ENCODE data around the gene FAM120A. TPM values are rescaled to one million over a fixed set of nuclear protein-coding genes. Genes with fewer than 3 reads are reported as not detected.

Gene FAM120A
- total and polyA plus RNA-seq, 2 of the 13 experiments (the other 11 are each of a cell fraction or from before 2014, with no cell fraction given), result 41.3 to 44.4 TPM

GRCh38 chr9:93592643-93593021 lies 141.1 kb downstream of the FAM120A start (continued):
- TF ChIP-seq HDAC1 (CRISPR knock-in tag; IDR thresholded peaks at IDR 0.05), result no peak
- TF ChIP-seq ZBTB38 (CRISPR knock-in tag; IDR thresholded peaks at IDR 0.05), result no peak
- TF ChIP-seq HIC2 (CRISPR knock-in tag; IDR thresholded peaks at IDR 0.05; ENCODE audit: low read depth), result no peak
- TF ChIP-seq ZZZ3 (CRISPR knock-in tag; IDR thresholded peaks at IDR 0.05; ENCODE audit: borderline replicate concordance), result no peak
- no peak for TF ChIP-seq KLF12 (CRISPR knock-in tag; IDR thresholded peaks at IDR 0.05; ENCODE audit: borderline replicate concordance)
- TF ChIP-seq EZH2 (conservative IDR thresholded peaks at IDR 0.05; ENCODE audit: low read depth, low read length), result no peak
- peak; percentile 44; the same call in 1 of the 2 replicates for TF ChIP-seq ZNF768 (CRISPR knock-in tag; IDR thresholded peaks at IDR 0.05)
- TF ChIP-seq SALL1 (CRISPR knock-in tag; IDR thresholded peaks at IDR 0.05), result peak; percentile 51
- no peak for TF ChIP-seq ZNF18 (CRISPR knock-in tag; IDR thresholded peaks at IDR 0.05; ENCODE audit: insufficient replicate concordance)
- no peak for TF ChIP-seq THAP7 (CRISPR knock-in tag; IDR thresholded peaks at IDR 0.05)
- TF ChIP-seq ZFP37 (CRISPR knock-in tag; IDR thresholded peaks at IDR 0.05; ENCODE audit: borderline replicate concordance), result no peak
- TF ChIP-seq ZNF292 (CRISPR knock-in tag; IDR thresholded peaks at IDR 0.05; ENCODE audit: borderline replicate concordance, low read depth), result peak; percentile 34; the same call in 1 of the 2 replicates
- no peak for TF ChIP-seq CCDC6 (CRISPR knock-in tag; IDR thresholded peaks at IDR 0.05)
- peak; percentile 56; the same call in 1 of the 2 replicates for TF ChIP-seq ZFX (CRISPR knock-in tag; IDR thresholded peaks at IDR 0.05; ENCODE audit: low read depth)
- TF ChIP-seq ZNF296 (CRISPR knock-in tag; conservative IDR thresholded peaks at IDR 0.05), result no peak
- no peak for TF ChIP-seq ZNF430 (CRISPR knock-in tag; IDR thresholded peaks at IDR 0.05)
- TF ChIP-seq SOX6 (IDR thresholded peaks at IDR 0.05), result no peak
- TF ChIP-seq SOX6 (CRISPR knock-in tag; IDR thresholded peaks at IDR 0.05), result no peak
- no peak for TF ChIP-seq ZNF33A (CRISPR knock-in tag; IDR thresholded peaks at IDR 0.05; ENCODE audit: borderline replicate concordance)
- TF ChIP-seq NPAS2 (CRISPR knock-in tag; IDR thresholded peaks at IDR 0.05; ENCODE audit: borderline replicate concordance), result no peak
- peak; percentile 66 for TF ChIP-seq ZNF687 (CRISPR knock-in tag; IDR thresholded peaks at IDR 0.05)
- no peak for TF ChIP-seq ZNF781 (CRISPR knock-in tag; IDR thresholded peaks at IDR 0.05; ENCODE audit: borderline replicate concordance, not compliant biosample characterization)
- TF ChIP-seq SMC3 (IDR thresholded peaks at IDR 0.05; ENCODE audit: low read length), result peak; percentile 55
- TF ChIP-seq ZNF446 (CRISPR knock-in tag; IDR thresholded peaks at IDR 0.05), result no peak

All from HepG2 (cell line).